VCaP (cell line): ENCODE measurements around the gene ATP11A.

Experiments
- H3K27ac ChIP-seq: fragments of 450-650 bp; 2 replicates; pipeline ENCODE4 v1.5.1; 2017
- TF ChIP-seq, protein P1 (sequence below): fragments of 450-650 bp; conservative IDR thresholded peaks from 2 replicates; pipeline ENCODE4 v1.5.1; 2017; ENCODE audit warnings: mild to moderate bottlenecking, moderate library complexity

The ATP11A gene

DNA sequence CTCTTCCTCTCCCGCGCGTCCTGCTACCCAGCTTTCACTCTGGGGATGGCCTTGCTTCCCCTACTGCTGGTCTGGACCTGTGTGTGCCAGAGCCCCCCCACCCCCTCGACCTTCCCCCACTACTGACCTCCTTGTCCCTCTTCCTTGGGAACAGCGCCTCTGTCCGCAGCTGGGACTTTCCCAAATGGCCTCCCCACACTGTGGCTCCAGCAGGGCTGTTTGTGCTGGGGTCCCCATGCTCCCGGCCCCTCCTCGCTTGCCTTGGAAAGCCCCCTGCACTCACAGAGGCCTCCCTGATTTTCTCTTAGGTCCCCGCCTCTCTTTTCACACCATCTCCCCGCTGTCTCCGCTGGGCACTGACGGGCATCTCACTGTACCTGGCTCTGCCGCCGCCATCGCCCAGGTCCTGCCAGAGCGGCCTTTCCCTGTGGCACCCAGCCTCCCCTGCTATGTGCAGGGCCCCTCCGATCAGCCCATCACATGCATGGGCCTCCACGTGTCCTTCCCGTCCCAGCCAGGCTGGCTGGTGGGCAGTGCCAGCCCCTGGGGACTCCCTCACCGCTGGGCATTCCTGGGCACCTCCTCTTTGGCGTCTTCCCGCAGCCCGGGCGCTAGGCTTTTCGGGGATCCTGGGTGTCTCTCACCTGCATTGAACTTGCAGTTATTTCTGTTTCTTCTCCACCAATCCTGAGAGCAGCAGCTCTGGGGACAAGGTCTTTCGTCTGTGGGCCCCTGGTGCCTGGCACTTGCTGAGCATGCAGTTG lies 118.7 kb downstream of the ATP11A start:
- no peak overlapping the region for H3K27ac ChIP-seq
- TF ChIP-seq, protein P1, sequence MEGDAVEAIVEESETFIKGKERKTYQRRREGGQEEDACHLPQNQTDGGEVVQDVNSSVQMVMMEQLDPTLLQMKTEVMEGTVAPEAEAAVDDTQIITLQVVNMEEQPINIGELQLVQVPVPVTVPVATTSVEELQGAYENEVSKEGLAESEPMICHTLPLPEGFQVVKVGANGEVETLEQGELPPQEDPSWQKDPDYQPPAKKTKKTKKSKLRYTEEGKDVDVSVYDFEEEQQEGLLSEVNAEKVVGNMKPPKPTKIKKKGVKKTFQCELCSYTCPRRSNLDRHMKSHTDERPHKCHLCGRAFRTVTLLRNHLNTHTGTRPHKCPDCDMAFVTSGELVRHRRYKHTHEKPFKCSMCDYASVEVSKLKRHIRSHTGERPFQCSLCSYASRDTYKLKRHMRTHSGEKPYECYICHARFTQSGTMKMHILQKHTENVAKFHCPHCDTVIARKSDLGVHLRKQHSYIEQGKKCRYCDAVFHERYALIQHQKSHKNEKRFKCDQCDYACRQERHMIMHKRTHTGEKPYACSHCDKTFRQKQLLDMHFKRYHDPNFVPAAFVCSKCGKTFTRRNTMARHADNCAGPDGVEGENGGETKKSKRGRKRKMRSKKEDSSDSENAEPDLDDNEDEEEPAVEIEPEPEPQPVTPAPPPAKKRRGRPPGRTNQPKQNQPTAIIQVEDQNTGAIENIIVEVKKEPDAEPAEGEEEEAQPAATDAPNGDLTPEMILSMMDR = no peak

DNA sequence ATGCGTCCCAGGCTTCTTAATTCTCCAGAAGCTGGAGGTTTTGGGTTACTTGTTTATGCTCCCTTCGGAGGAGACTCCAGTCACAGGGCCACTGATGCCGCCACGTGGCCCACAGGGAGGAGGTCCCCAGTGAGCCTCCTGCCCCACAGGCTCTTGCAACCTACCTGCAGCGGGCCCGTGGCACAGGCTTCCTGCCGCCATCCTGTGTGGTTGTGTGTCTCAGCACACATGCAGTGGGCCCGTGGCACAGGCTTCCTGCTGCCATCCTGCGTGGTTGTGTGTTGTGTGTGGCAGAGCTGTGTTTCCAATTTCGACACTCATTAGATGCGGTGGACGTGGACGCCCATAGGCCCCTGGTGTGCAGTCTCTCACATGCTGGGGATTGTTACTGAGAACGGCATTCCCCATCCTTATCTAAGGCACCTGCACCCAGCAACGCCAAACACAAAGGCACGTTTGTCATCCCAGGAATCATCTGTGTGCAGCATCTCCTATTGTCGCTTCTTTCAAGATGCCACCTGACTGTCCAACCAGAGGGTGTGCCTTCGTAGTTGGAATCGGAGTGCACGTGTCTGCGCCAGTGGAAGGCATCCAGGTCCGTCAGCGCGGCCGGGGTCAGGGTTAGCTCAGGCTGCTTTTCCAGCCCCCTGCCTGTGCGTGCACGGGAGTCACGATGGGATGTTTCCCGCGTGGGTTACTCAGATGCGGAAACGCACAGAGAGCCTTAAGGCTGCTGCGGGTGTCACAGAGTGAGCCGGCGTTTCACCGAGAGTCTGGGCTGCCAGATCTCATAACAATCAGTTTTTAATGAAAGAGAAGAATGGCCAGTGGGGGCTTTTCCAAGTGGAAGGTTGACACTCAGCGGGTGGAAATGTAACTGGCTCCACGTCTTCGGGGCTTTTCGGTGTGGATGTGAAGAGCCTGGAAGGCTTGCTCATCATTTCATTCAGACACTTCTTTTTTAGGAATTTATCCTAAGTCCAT lies 119.8 kb downstream of the ATP11A start:
- TF ChIP-seq, protein P1 = no peak
- no peak overlapping the region for H3K27ac ChIP-seq

DNA sequence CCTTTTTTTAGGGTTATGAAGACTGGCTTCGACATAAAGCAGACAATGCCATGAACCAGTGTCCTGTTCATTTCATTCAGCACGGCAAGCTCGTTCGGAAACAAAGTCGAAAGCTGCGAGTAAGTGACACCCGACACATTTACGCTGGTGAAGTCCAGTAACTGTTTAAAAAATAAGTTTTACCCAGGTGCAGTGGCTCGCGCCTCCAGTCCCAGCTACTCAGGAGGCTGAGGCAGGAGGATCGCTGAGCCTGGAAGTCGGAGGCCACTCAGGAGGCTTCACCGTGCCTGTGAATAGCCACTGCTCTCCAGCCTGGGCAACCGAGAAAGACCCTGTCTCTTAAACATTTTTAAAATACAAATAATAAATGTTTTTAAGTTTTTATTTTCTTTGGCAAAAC lies 120.8 kb downstream of the ATP11A start:
- TF ChIP-seq, protein P1 = no peak
- H3K27ac ChIP-seq = no peak overlapping the region

DNA sequence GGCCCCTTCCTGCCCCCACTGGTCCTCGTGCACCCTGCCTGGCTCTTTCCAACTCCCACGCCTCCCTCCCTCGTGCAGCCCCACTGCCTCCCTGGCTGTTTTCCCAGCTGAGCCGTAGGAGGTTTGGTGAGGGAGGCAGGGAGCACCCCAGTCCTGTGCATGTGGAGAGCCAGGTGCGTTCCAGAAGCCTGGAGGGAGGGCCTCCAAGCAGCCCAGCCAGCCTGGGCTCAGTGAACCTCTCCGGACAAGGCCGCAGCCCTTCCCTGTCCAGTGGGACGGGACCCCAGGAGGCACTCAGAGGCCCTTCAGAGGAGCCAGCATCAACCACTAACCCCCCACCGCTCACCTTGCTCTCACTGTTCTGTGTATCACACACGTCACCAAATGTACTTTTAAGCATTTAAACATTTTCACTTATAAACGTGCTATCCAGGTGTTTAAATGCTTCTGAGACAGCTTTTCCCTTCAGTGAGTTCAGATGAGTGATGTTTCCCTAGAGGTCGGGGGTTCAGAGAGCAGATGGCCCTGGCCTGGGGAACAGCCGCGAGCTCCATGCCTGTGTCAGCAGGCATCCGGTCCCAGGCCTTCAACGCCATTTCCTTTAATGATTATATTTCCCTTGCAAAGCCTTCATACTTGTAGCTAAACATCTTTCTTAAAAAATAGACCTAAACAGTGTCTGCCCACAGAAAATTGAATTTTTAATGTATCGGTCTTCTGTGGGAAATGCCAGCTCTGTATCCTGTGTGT lies 122.6 kb downstream of the ATP11A start:
- H3K27ac ChIP-seq = no peak overlapping the region
- TF ChIP-seq, protein P1 = no peak

DNA sequence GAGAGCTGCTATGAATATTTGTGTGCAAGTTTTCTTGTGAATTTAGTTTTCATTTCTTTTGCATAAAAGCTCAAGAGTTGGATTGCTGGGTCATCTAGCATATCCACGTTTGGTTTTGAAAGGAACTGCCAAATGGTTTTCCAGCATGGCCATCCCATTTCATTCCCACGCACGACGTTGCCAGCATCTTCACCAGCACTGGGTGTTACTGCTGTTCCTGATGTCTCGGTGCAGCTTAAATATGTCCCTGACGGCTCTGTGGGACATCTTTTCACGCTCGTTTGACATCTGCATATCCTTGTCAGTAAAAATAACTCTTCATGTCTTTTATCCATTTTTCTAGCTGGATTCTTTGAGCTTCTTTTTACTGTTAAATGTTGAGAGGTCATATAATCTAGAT lies 123.7 kb downstream of the ATP11A start:
- TF ChIP-seq, protein P1 = no peak
- no peak overlapping the region for H3K27ac ChIP-seq

DNA sequence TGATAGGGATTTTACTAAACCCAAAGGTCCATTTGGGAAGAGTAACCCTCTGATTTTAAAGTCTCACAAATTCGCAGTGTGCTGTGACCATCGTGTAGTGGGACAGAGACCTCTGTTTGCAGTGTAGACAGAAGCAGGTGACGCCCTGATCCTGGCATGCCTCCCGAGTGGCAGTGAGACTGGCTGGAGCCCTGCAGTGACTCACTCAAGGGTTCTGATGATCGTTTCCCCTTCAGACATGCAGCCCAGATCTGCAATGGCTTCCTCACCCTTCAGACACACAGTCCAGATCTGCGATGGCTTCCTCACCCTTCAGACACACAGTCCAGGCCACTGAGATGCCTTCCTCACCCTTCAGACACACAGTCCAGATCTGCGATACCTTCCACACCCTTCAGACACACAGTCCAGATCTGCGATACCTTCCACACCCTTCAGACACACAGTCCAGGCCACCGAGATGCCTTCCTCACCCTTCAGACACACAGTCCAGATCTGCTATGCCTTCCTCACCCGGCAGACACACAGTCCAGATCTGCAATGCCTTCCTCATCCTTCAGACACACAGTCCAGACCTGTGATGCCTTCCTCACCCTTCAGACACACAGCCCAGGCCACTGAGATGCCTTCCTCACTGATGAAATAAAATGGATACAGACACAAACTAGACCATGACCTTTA lies 125.2 kb downstream of the ATP11A start:
- TF ChIP-seq, protein P1 = no peak
- H3K27ac ChIP-seq = no peak overlapping the region
